ENCODE results near the gene COX19.
A peak's percentile ranks its signal among the peaks of the same experiment; 100 is the strongest.

DNA sequence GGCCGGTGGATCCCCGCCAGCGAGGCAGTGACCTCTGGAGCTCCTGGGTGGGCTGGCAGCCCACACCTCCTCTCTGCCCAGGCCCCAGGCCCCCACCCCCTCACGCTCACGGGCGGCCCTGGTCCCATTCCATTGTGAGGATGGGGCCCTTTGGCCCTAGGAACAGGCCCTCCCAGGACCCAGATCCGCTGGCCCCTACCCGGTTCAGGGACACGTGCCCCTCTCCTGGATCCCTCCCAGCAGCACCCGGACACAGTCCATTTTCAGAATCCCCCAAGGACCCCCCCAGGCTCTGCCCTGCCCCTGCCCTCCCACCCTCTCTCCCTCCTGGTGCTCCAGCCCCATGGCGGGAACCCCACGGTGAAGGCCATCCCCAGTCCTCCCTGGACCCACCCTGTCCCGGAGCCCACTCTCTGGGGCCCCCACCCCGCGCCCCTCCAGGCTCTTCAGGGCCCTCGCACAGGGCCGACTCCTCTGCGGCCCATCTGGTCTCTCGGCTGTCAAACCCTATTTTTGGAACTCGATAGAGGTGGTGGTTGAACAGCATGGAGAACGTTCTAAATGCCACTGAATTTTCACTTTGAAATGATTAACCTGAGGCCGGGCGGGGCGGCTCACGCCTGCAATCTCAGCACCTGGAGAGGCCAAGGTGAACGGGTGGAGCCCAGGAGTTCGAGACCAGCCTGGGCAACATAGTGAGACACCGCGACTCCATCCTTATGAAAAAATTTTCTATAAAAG lies 28.9 kb downstream of the COX19 start:
- TF ChIP-seq, protein P1, sequence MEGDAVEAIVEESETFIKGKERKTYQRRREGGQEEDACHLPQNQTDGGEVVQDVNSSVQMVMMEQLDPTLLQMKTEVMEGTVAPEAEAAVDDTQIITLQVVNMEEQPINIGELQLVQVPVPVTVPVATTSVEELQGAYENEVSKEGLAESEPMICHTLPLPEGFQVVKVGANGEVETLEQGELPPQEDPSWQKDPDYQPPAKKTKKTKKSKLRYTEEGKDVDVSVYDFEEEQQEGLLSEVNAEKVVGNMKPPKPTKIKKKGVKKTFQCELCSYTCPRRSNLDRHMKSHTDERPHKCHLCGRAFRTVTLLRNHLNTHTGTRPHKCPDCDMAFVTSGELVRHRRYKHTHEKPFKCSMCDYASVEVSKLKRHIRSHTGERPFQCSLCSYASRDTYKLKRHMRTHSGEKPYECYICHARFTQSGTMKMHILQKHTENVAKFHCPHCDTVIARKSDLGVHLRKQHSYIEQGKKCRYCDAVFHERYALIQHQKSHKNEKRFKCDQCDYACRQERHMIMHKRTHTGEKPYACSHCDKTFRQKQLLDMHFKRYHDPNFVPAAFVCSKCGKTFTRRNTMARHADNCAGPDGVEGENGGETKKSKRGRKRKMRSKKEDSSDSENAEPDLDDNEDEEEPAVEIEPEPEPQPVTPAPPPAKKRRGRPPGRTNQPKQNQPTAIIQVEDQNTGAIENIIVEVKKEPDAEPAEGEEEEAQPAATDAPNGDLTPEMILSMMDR (IDR thresholded peaks at IDR 0.05) = no peak
- TF ChIP-seq POLR2A (IDR thresholded peaks at IDR 0.05) = peak in 1 of 2 donors; percentile 43
